MCF 10A (cell line): ENCODE data around the gene DDA1. TPM values are rescaled to one million over a fixed set of nuclear protein-coding genes. Genes with fewer than 3 reads are reported as not detected.

ENCODE experiments used
- BruUV-seq: library from RNA; stranded (reverse); fragments of 400-500 nt; replicated peaks from 2 replicates; lab custom pipeline; 2021; lab: Mats Ljungman, UMichigan
- CTCF ChIA-PET: fragments of 300-600 bp; sonication (Branson Sonifier 250); formaldehyde crosslinking; extraction: SDS; loops from one replicate; lab custom pipeline; 2021; ENCODE audit warnings: antibody characterized with exemption, inconsistent platforms; lab: Yijun Ruan, JAX
- POLR2A ChIA-PET: fragments of 300-600, 350-650 bp; sonication (Branson Sonifier 250); formaldehyde crosslinking; extraction: SDS; loops from one replicate; lab custom pipeline; 2020; ENCODE audit warnings: antibody characterized with exemption, inconsistent platforms; lab: Yijun Ruan, JAX
- DNase-seq: peaks from one replicate; pipeline ENCODE4 v3.0.0-alpha.2; 2018; ENCODE audit not compliant: unreplicated experiment
- H3K27ac Mint-ChIP-seq: one replicate; pipeline ENCODE4 v1.8.0; 2022; ENCODE audit warnings: mild to moderate bottlenecking, low read depth, mixed read lengths; ENCODE audit not compliant: unreplicated experiment
- H3K27me3 Mint-ChIP-seq: one replicate; pipeline ENCODE4 v1.8.0; 2022; ENCODE audit warnings: mixed read lengths; ENCODE audit not compliant: insufficient read depth, unreplicated experiment
- H3K36me3 Mint-ChIP-seq: one replicate; pipeline ENCODE4 v1.8.0; 2022; ENCODE audit warnings: mild to moderate bottlenecking, moderate library complexity, mixed read lengths; ENCODE audit not compliant: insufficient read depth, unreplicated experiment
- H3K4me1 Mint-ChIP-seq: one replicate; pipeline ENCODE4 v1.8.0; 2022; ENCODE audit warnings: mixed read lengths; ENCODE audit not compliant: insufficient read depth, unreplicated experiment
- H3K4me3 Mint-ChIP-seq: one replicate; pipeline ENCODE4 v1.8.0; 2022; ENCODE audit warnings: mild to moderate bottlenecking, moderate library complexity, mixed read lengths; ENCODE audit not compliant: unreplicated experiment
- H3K9me3 Mint-ChIP-seq: one replicate; pipeline ENCODE4 v1.8.0; 2022; ENCODE audit warnings: mixed read lengths; ENCODE audit not compliant: unreplicated experiment
- intact Hi-C: fragments of 100-400 bp; cut with micrococcal nuclease; formaldehyde crosslinking; loops from 2 replicates; pipeline ENCODE4 v1.14.1; 2022
- total RNA-seq: library from RNA; stranded (reverse); gene quantifications from 2 replicates; pipeline ENCODE4 v1.2.3, GENCODE V29; 2022
- TF ChIP-seq, protein P1 (sequence below): fragments of 200-600 bp; IDR thresholded peaks from one replicate; pipeline ENCODE4 v1.8.0; 2022; ENCODE audit warnings: antibody characterized with exemption, mild to moderate bottlenecking; ENCODE audit not compliant: unreplicated experiment

The DDA1 gene
- total RNA-seq, 1 experiment from 2014 or later = 57.4 TPM

DNA sequence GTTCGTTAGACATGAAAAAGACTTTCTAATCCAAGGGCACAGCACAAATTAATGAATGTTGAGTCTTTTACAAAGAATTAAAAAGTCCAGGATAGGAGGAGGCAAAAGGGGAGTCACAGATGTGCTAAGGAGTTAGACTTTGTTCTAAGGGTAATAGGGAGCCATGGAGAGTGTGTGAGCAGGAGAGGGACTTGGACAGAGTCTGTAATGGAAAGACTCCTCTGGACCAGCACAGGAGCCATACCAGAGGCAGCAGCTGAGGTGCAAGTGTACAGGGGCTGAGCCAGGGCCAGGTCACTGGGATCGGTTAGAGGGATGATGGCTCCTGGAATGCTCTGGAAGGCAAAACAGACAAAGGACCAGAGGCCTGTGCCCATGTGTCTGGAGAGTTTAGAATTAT lies 38.5 kb downstream of the DDA1 start:
- TF ChIP-seq, protein P1, sequence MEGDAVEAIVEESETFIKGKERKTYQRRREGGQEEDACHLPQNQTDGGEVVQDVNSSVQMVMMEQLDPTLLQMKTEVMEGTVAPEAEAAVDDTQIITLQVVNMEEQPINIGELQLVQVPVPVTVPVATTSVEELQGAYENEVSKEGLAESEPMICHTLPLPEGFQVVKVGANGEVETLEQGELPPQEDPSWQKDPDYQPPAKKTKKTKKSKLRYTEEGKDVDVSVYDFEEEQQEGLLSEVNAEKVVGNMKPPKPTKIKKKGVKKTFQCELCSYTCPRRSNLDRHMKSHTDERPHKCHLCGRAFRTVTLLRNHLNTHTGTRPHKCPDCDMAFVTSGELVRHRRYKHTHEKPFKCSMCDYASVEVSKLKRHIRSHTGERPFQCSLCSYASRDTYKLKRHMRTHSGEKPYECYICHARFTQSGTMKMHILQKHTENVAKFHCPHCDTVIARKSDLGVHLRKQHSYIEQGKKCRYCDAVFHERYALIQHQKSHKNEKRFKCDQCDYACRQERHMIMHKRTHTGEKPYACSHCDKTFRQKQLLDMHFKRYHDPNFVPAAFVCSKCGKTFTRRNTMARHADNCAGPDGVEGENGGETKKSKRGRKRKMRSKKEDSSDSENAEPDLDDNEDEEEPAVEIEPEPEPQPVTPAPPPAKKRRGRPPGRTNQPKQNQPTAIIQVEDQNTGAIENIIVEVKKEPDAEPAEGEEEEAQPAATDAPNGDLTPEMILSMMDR = no peak
- no TSS peak for BruUV-seq
- no peaks in the 10 kb centered on the region for H3K9me3 Mint-ChIP-seq
- intact Hi-C loops = loop anchor here (5.0 kb wide), 1 partner anchor 56 kb away; no protein-coding TSS in a partner anchor
- no peaks in the 10 kb centered on the region for H3K27me3 Mint-ChIP-seq
- DNase-seq = no peak
- peaks cover 15% of the 10 kb centered on the region for H3K4me1 Mint-ChIP-seq
- no peak overlapping the region for H3K4me3 Mint-ChIP-seq
- POLR2A ChIA-PET = interaction anchor here (0.6 kb wide), 1 partner anchor 435 kb away, joined by 3 read pairs; no protein-coding TSS in a partner anchor
- peak overlapping the region; percentile 76 for H3K27ac Mint-ChIP-seq
- CTCF ChIA-PET = interaction anchor here (0.6 to 4.1 kb wide), 6 partner anchors 11 to 304 kb away, joined by 3 to 29 read pairs (median 4); partner anchors contain the start of gene ABHD8
- H3K36me3 Mint-ChIP-seq = peaks cover 3% of the 10 kb centered on the region

DNA sequence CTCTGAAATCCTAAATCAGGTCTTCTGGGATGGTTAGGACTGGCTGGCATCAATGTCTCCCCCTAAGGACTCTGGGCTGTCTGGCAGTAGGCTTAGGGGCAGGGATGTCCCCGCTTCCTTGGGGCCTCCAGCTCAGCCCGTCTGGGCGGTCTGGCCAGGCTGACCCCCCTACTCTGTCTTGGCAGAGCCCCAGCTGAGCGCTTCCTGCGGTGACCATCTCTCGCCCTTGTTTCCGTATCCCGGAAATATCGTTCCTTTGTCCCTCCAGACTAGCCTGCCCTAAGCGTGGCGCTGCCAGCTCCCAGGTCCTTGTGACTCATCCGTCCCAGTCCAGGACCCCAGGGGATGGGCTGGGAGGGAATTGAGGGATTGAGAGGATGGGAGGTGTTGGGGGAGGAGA lies 39.3 kb downstream of the DDA1 start:
- TF ChIP-seq, protein P1 = no peak
- Mint-ChIP-seq H3K27me3 (no peaks in the 10 kb centered on the region), H3K4me1 (peaks cover 15% of the 10 kb centered on the region), H3K9me3 (no peaks in the 10 kb centered on the region), H3K27ac (peak overlapping the region; percentile 9), H3K36me3 (no peaks in the 10 kb centered on the region), H3K4me3 (no peak overlapping the region)
- CTCF ChIA-PET = interaction anchor here (0.5 to 4.1 kb wide), 6 partner anchors 8 to 304 kb away, joined by 3 to 29 read pairs (median 6); no protein-coding TSS in a partner anchor
- BruUV-seq = no TSS peak
- peak; percentile 87 for DNase-seq
- intact Hi-C loops = loop anchor here (5.0 kb wide), 1 partner anchor 56 kb away; no protein-coding TSS in a partner anchor
- POLR2A ChIA-PET = no interaction called here

DNA sequence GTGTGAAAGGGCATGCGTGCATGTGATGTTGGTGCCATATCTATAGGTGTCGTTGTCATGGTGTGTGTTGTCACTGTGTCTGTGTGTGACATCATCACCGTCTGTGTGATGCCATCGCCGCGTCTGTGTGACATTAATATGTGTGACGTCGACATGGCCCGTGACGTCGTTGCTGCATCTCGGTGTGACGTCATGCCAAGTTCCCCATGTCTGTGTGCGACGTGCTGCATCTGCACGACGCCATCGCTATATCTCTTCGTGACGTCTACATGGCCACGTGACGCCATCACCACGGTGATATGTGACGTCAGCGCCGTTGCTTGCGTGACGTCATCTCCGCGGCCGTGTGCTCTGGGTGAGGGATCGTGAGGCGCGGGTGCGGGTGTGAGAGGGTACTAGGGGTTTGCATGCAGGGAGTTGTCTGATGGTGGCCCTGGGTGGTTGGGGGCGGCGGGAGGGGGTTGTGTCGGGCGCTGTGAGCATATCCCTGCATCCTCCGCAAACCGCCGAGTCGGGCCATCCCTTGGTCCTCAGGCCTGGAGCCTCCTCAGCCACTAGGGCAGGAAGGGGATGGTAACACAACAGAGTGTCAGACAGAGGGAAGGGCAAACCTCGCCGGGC lies 42.6 kb downstream of the DDA1 start:
- Mint-ChIP-seq H3K4me1 (peaks cover 11% of the 10 kb centered on the region), H3K27ac (no peak overlapping the region), H3K4me3 (no peak overlapping the region), H3K27me3 (no peaks in the 10 kb centered on the region), H3K9me3 (no peaks in the 10 kb centered on the region), H3K36me3 (no peaks in the 10 kb centered on the region)
- ChIA-PET CTCF (no interaction called here), POLR2A (no interaction called here)
- BruUV-seq = no TSS peak
- DNase-seq = no peak
- TF ChIP-seq, protein P1 = no peak
- intact Hi-C loops = no loop called here

GRCh38 chr19:17352608-17353280 lies 43.4 kb downstream of the DDA1 start:
- H3K4me1 Mint-ChIP-seq = peaks cover 11% of the 10 kb centered on the region
- no peaks in the 10 kb centered on the region for H3K36me3 Mint-ChIP-seq
- no peaks in the 10 kb centered on the region for H3K27me3 Mint-ChIP-seq
- TF ChIP-seq, protein P1 = no peak
- peak overlapping the region; percentile 44 for H3K27ac Mint-ChIP-seq
- intact Hi-C loops = no loop called here
- H3K9me3 Mint-ChIP-seq = no peaks in the 10 kb centered on the region
- BruUV-seq = no TSS peak
- H3K4me3 Mint-ChIP-seq = no peak overlapping the region
- POLR2A ChIA-PET = no interaction called here
- peak; percentile 54 for DNase-seq
- CTCF ChIA-PET = no interaction called here
